SKM-1 treated with dmso at 0.1 percent for 144 hours (cell line): ENCODE data around the gene BTBD17.

Source experiments
- DNase-seq: peaks from one replicate; lab custom pipeline; 2025; ENCODE audit not compliant: unreplicated experiment; lab: John Stamatoyannopoulos, UW

The BTBD17 gene

GRCh38 chr17:74387365-74388218 is 25.9 kb upstream of the BTBD17 start:
- no peak for DNase-seq

- no peak for DNase-seq
Measured at GRCh38 chr17:74386386-74386785, 24.7 kb upstream of the BTBD17 start.

- no peak for DNase-seq
Measured at GRCh38 chr17:74385201-74385600, 23.5 kb upstream of the BTBD17 start.

- DNase-seq = peak; percentile 28
Measured at GRCh38 chr17:74383141-74383540, 21.5 kb upstream of the BTBD17 start.

- no peak for DNase-seq
Measured at GRCh38 chr17:74380959-74381808, 19.5 kb upstream of the BTBD17 start.

- peak; percentile 34 for DNase-seq
Measured at GRCh38 chr17:74380086-74380958, 18.7 kb upstream of the BTBD17 start.

GRCh38 chr17:74379495-74380085 is 17.9 kb upstream of the BTBD17 start:
- peak; percentile 78 for DNase-seq

GRCh38 chr17:74374858-74375257 is 13.2 kb upstream of the BTBD17 start:
- no peak for DNase-seq

- DNase-seq = no peak
Measured at GRCh38 chr17:74373838-74374606, 12.4 kb upstream of the BTBD17 start.

GRCh38 chr17:74372426-74372825 is 10.8 kb upstream of the BTBD17 start:
- DNase-seq = no peak

GRCh38 chr17:74371653-74372147 is 10.0 kb upstream of the BTBD17 start:
- no peak for DNase-seq

- DNase-seq = no peak
Measured at GRCh38 chr17:74369665-74370490, 8.2 kb upstream of the BTBD17 start.

GRCh38 chr17:74369221-74369620 is 7.6 kb upstream of the BTBD17 start:
- peak; percentile 43 for DNase-seq

- DNase-seq = peak; percentile 53
Measured at GRCh38 chr17:74368341-74369081, 6.8 kb upstream of the BTBD17 start.

- no peak for DNase-seq
Measured at GRCh38 chr17:74367206-74367605, 5.5 kb upstream of the BTBD17 start, which contains the start of gene GPR142. TSS of gene GPR142 (plus strand) at chr17:74367506. CDS start at chr17:74369541, 2,035 bp downstream.

GRCh38 chr17:74362810-74363498 is 1.3 kb upstream of the BTBD17 start:
- DNase-seq = no peak

- DNase-seq = no peak
Measured at GRCh38 chr17:74362069-74362405, 369 bp upstream of the BTBD17 start.

- no peak for DNase-seq
Measured at GRCh38 chr17:74360899-74361229, 804 bp downstream of the BTBD17 start.
